ENCODE data around the gene ILDR1. TPM values are rescaled to one million over a fixed set of nuclear protein-coding genes. Genes with fewer than 3 reads are reported as not detected.

The ILDR1 gene
- total and polyA plus RNA-seq, 10 of the 15 experiments (the other 5 are each of a cell fraction or from before 2014, with no cell fraction given) = 1.3 to 12.0 (median 7.0) TPM

- CTCF ChIA-PET = interaction anchor here (2.0 kb wide), 1 partner anchor 20 kb away, joined by 4 read pairs; no protein-coding TSS in a partner anchor
- no peak for ATAC-seq
- no TSS peak for BruUV-seq (replicated peaks)
These were observed 46.2 kb downstream of the ILDR1 start for GRCh38 chr3:121975702-121976302.

More at GRCh38 chr3:121975702-121976302, 46.2 kb downstream of the ILDR1 start:
- intact Hi-C loops (cut with micrococcal nuclease; ENCODE audit: unreplicated experiment) = no loop called here
- no peak overlapping the region for H3K4me2 ChIP-seq (ENCODE audit: control insufficient read depth, insufficient read depth)
- FAIRE-seq = peak; percentile 27
- peaks cover 6% of the 10 kb centered on the region for H3K9me3 ChIP-seq (replicated peaks; ENCODE audit: control insufficient read depth, insufficient read depth, low read length)
- TF ChIP-seq, protein P1, sequence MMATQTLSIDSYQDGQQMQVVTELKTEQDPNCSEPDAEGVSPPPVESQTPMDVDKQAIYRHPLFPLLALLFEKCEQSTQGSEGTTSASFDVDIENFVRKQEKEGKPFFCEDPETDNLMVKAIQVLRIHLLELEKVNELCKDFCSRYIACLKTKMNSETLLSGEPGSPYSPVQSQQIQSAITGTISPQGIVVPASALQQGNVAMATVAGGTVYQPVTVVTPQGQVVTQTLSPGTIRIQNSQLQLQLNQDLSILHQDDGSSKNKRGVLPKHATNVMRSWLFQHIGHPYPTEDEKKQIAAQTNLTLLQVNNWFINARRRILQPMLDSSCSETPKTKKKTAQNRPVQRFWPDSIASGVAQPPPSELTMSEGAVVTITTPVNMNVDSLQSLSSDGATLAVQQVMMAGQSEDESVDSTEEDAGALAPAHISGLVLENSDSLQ (IDR thresholded peaks at IDR 0.05) = 0 out of 2 replicates have a peak, but pooled peaks have one; percentile 31
- TF ChIP-seq CTCF (IDR thresholded peaks at IDR 0.05 in 2 of 3, conservative IDR thresholded peaks at IDR 0.05 in 1 of 3; ENCODE audit: control insufficient read depth in 2 of 3, extremely low read depth in 1 of 3, insufficient read depth in 1 of 3, low read depth in 3 of 3, low read length in 3 of 3) = peak; percentile 1 to 11 (median 10); a peak in 2 of 6 replicates
- TF ChIP-seq RAD21 (IDR thresholded peaks at IDR 0.05; ENCODE audit: insufficient read depth, low read depth, low read length) = peak; percentile 42; the same call in 1 of the 2 replicates
- no peak for TF ChIP-seq ZNF274 (IDR thresholded peaks at IDR 0.05; ENCODE audit: insufficient read depth, insufficient read length)
- H3K9ac ChIP-seq (ENCODE audit: control insufficient read depth, insufficient read depth, low read length) = no peak overlapping the region
- H3K27ac ChIP-seq (ENCODE audit: control insufficient read depth, insufficient read depth) = no peak overlapping the region
- ChIA-PET POLR2A (no interaction called here), SMC1A (ENCODE audit: uncharacterized antibody, unreplicated experiment) (interaction anchor here (0.9 to 1.0 kb wide), 2 partner anchors 18 to 124 kb away, joined by 3 read pairs; no protein-coding TSS in a partner anchor), RAD21 (ENCODE audit: unreplicated experiment) (no interaction called here)
- peaks cover 11% of the 10 kb centered on the region for H3K4me1 ChIP-seq (ENCODE audit: control insufficient read depth, insufficient read depth, low read length)
- H4K20me1 ChIP-seq (ENCODE audit: control insufficient read depth, insufficient read depth) = no peaks in the 10 kb centered on the region
- DNase-seq (ENCODE audit: low read depth, low spot score) = no peak
- WGBS (ENCODE audit: insufficient coverage, insufficient replicate concordance, low lambda C conversion rate, missing lambda C conversion rate) = 91% methylated on average over 1 of the region's 1 CpG
- in situ Hi-C loops (cut with MboI) = no loop called here
- no peak overlapping the region for H3K4me3 ChIP-seq
- H3K36me3 ChIP-seq (ENCODE audit: control insufficient read depth in 2 of 2, insufficient read depth in 2 of 2, low read length in 1 of 2) = no peaks in the 10 kb centered on the region
- no peak overlapping the region for H2AFZ ChIP-seq (ENCODE audit: control insufficient read depth, low read depth, low read length)
- no peaks in the 10 kb centered on the region for H3K79me2 ChIP-seq (ENCODE audit: control insufficient read depth, insufficient read depth, low read length)
- no peaks in the 10 kb centered on the region for H3K27me3 ChIP-seq (replicated peaks in 1 of 2; ENCODE audit: control insufficient read depth in 2 of 2, insufficient read depth in 2 of 2, low read length in 1 of 2)
